Nucleus accumbens (tissue), 56 donors: ENCODE data around the gene BLM.

Source experiments
- DNase-seq, 56 donors: peaks; one replicate each; lab custom pipeline; 2025; lab: John Stamatoyannopoulos, UW

BLM gene

DNA sequence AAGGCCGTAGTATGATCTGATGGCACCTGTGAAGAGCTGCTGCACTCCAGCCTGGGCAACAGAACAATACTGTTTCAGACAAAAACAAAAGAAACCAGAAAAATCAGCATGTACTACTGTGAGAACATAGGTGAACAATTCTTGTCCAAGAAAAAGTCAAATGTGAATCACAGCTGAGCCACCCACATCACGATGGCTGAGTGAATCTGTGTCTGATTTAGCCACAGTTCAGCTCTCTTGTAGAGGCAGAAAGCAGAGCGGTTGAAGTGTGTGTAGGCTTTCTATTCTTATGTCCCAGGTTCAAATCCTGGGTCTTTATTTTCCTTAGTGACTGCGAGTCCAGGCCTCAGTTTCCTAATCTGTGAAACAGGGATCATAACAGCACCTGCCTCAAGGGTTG, 146.8 kb downstream of the BLM start:
- DNase-seq: peak in 9 of 56 donors; percentile 5 to 50 (median 23)

DNA sequence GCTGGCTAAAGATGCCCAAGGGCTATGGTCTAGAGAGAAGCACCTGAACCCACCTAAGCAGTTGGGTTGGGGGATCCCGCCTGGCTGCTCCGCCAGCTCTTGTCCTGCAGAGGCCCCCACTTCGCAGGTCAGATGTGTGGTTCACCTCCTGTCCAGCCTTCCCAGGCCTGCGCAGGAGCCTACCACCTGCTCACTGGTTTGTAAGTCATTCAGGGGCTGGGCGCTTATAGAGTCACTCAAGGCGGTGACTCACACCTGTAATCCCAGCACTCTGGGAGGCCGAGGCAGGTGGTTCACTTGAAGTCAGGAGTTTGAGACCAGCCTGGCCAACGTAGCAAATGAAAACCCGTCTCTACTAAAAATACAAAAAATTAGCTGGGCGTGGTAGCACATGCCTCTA, 147.4 kb downstream of the BLM start:
- no peak for DNase-seq

DNA sequence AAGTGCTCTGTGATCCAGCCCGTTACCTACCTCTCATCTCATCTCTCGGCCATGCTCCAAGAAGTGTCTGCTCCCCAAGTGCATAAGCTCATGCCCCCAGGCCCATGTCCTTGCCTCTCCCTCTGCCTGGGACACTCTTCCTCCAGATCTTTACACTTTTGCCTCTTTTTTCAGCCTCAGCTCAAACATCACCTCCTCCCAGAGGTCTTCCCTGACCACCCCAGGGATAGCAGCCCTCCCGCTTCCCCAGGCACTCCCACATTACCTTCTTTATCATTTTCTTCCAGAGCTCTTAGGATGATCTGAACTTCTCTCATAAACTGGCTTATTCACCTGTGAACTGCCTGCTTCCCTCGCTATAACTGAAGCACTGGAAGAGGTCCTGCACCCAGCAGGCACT, 148.6 kb downstream of the BLM start:
- no peak for DNase-seq
